Osteoblast (primary cell): Measurements from ENCODE around the gene NR5A1. TPM values are rescaled to one million over a fixed set of nuclear protein-coding genes. Genes with fewer than 3 reads are reported as not detected.

ENCODE experiments used
- DNase-seq: peaks from one replicate; pipeline ENCODE4 v3.0.0; 2011; ENCODE audit warnings: low spot score, mixed read lengths; ENCODE audit not compliant: insufficient read length; ENCODE audit errors: missing footprints
- H2AFZ ChIP-seq: 2 replicates; pipeline ENCODE4 v1.6.0; 2011; ENCODE audit warnings: mild to moderate bottlenecking, low read length
- H3K27ac ChIP-seq: 2 replicates; pipeline ENCODE4 v1.5.1; 2011; ENCODE audit warnings: mild to moderate bottlenecking, low read depth, low read length, moderate library complexity
- H3K27me3 ChIP-seq: 2 replicates; pipeline ENCODE4 v1.6.0; 2012; ENCODE audit warnings: mild to moderate bottlenecking, control low read depth, inconsistent platforms, low read length, moderate library complexity; ENCODE audit not compliant: insufficient read depth
- H3K36me3 ChIP-seq: 2 replicates; pipeline ENCODE4 v1.5.1; 2011; ENCODE audit warnings: mild to moderate bottlenecking, low read length, control low read depth, moderate library complexity; ENCODE audit not compliant: insufficient read depth
- H3K4me1 ChIP-seq: 2 replicates; pipeline ENCODE4 v1.5.1; 2011; ENCODE audit warnings: mild to moderate bottlenecking, low read length, control low read depth, moderate library complexity; ENCODE audit not compliant: insufficient read depth
- H3K4me2 ChIP-seq: 2 replicates; pipeline ENCODE4 v1.6.0; 2011; ENCODE audit warnings: mild to moderate bottlenecking, low read length; ENCODE audit not compliant: insufficient read depth
- H3K4me3 ChIP-seq: fragments of 200-600 bp; sonication (generic); 3 replicates; pipeline ENCODE4 v1.5.1; 2012; ENCODE audit warnings: mild to moderate bottlenecking, low read length, inconsistent platforms; ENCODE audit not compliant: insufficient read depth
- H3K79me2 ChIP-seq: 2 replicates; pipeline ENCODE4 v1.6.0; 2012; ENCODE audit warnings: mild to moderate bottlenecking, low read length, control low read depth, inconsistent platforms; ENCODE audit not compliant: insufficient read depth
- H3K9me3 ChIP-seq: 2 replicates; pipeline ENCODE4 v1.5.1; 2011; ENCODE audit warnings: low read depth, low read length, control low read depth
- H4K20me1 ChIP-seq: 2 replicates; pipeline ENCODE4 v1.6.0; 2012; ENCODE audit warnings: mild to moderate bottlenecking, low read length, control low read depth; ENCODE audit not compliant: insufficient read depth
- CTCF ChIP-seq: IDR thresholded peaks from 2 replicates; pipeline ENCODE4 v1.5.1; 2011; ENCODE audit warnings: mild to moderate bottlenecking, low read depth, low read length, moderate library complexity; ENCODE audit errors: extremely low read depth
- total RNA-seq: library from RNA; depleted of rRNA; stranded (reverse); fragments of >200 nt; gene quantifications from 2 replicates; pipeline ENCODE4 v1.2.3, GENCODE V29; 2012

NR5A1 gene
- total RNA-seq, 1 donor = not detected

GRCh38 chr9:124456341-124457078, 50.7 kb downstream of the NR5A1 start:
- H2AFZ ChIP-seq = no peak overlapping the region
- no peak for TF ChIP-seq CTCF
- H4K20me1 ChIP-seq = no peaks in the 10 kb centered on the region
- H3K27me3 ChIP-seq = peaks cover 18% of the 10 kb centered on the region
- no peaks in the 10 kb centered on the region for H3K79me2 ChIP-seq
- H3K4me2 ChIP-seq = no peak overlapping the region
- peak; percentile 87 for DNase-seq
- no peak overlapping the region for H3K4me3 ChIP-seq
- H3K36me3 ChIP-seq = no peaks in the 10 kb centered on the region
- H3K27ac ChIP-seq = no peak overlapping the region
- no peaks in the 10 kb centered on the region for H3K9me3 ChIP-seq
- no peaks in the 10 kb centered on the region for H3K4me1 ChIP-seq

- peak; percentile 80 for DNase-seq
- H3K4me3 ChIP-seq = no peak overlapping the region
- H4K20me1 ChIP-seq = no peaks in the 10 kb centered on the region
- H3K27me3 ChIP-seq = peaks cover 22% of the 10 kb centered on the region
- H2AFZ ChIP-seq = no peak overlapping the region
- no peaks in the 10 kb centered on the region for H3K79me2 ChIP-seq
- H3K27ac ChIP-seq = no peak overlapping the region
- TF ChIP-seq CTCF = no peak
- H3K36me3 ChIP-seq = no peaks in the 10 kb centered on the region
- no peaks in the 10 kb centered on the region for H3K4me1 ChIP-seq
- no peak overlapping the region for H3K4me2 ChIP-seq
- no peaks in the 10 kb centered on the region for H3K9me3 ChIP-seq
These were observed 51.4 kb downstream of the NR5A1 start for GRCh38 chr9:124455820-124456219.

GRCh38 chr9:124454791-124455443, 52.3 kb downstream of the NR5A1 start:
- no peak for TF ChIP-seq CTCF
- H3K27ac ChIP-seq = no peak overlapping the region
- H3K4me3 ChIP-seq = no peak overlapping the region
- H3K9me3 ChIP-seq = no peaks in the 10 kb centered on the region
- H4K20me1 ChIP-seq = no peaks in the 10 kb centered on the region
- no peaks in the 10 kb centered on the region for H3K79me2 ChIP-seq
- H3K4me2 ChIP-seq = no peak overlapping the region
- no peaks in the 10 kb centered on the region for H3K36me3 ChIP-seq
- H3K4me1 ChIP-seq = no peaks in the 10 kb centered on the region
- DNase-seq = peak; percentile 65
- peaks cover 24% of the 10 kb centered on the region for H3K27me3 ChIP-seq
- H2AFZ ChIP-seq = no peak overlapping the region

GRCh38 chr9:124454296-124454695, 52.9 kb downstream of the NR5A1 start:
- Histone ChIP-seq H3K4me3 (no peak overlapping the region), H3K27ac (no peak overlapping the region), H3K4me1 (no peaks in the 10 kb centered on the region), H4K20me1 (no peaks in the 10 kb centered on the region), H3K9me3 (no peaks in the 10 kb centered on the region), H3K36me3 (no peaks in the 10 kb centered on the region), H3K79me2 (no peaks in the 10 kb centered on the region), H3K27me3 (peaks cover 24% of the 10 kb centered on the region), H3K4me2 (no peak overlapping the region), H2AFZ (no peak overlapping the region)
- TF ChIP-seq CTCF = no peak
- DNase-seq = no peak
